Neural cell (in vitro differentiated cells): Measurements from ENCODE around the gene DSCAM.

Source experiments
- CTCF ChIP-seq: fragments of 450-650 bp; IDR thresholded peaks from 2 replicates; pipeline ENCODE4 v1.5.1; 2014; ENCODE audit warnings: antibody characterized with exemption, mild to moderate bottlenecking, moderate library complexity; ENCODE audit not compliant: poor library complexity, severe bottlenecking
- EP300 ChIP-seq: fragments of 450-650 bp; conservative IDR thresholded peaks from 2 replicates; pipeline ENCODE4 v1.6.1; 2014; ENCODE audit warnings: antibody characterized with exemption, mild to moderate bottlenecking, moderate library complexity; ENCODE audit not compliant: poor library complexity, severe bottlenecking
- EZH2 ChIP-seq: fragments of 200-600, 300-800 bp; shearing (Covaris generic), sonication (generic); IDR thresholded peaks from 2 replicates; pipeline ENCODE4 v1.6.1; 2014; ENCODE audit warnings: antibody characterized with exemption, low read length, borderline replicate concordance, mild to moderate bottlenecking; ENCODE audit not compliant: insufficient read depth, poor library complexity, severe bottlenecking
- MXI1 ChIP-seq: fragments of 450-650 bp; conservative IDR thresholded peaks from 2 replicates; pipeline ENCODE4 v1.6.1; 2014; ENCODE audit warnings: antibody characterized with exemption, mild to moderate bottlenecking; ENCODE audit not compliant: poor library complexity, severe bottlenecking
- POLR2AphosphoS5 ChIP-seq: IDR thresholded peaks from 2 replicates; pipeline ENCODE4 v1.6.1; 2012
- RAD21 ChIP-seq: fragments of 450-650 bp; conservative IDR thresholded peaks from 2 replicates; pipeline ENCODE4 v1.6.1; 2014; ENCODE audit warnings: antibody characterized with exemption, mild to moderate bottlenecking, moderate library complexity
- SMC3 ChIP-seq: fragments of 450-650 bp; conservative IDR thresholded peaks from 2 replicates; pipeline ENCODE4 v1.6.1; 2014; ENCODE audit warnings: antibody characterized with exemption, mild to moderate bottlenecking, moderate library complexity; ENCODE audit not compliant: poor library complexity
- TAF1 ChIP-seq: IDR thresholded peaks from 2 replicates; pipeline ENCODE4 v1.6.1; 2012; ENCODE audit warnings: low read depth
- TF ChIP-seq, protein P1 (sequence below): IDR thresholded peaks from 2 replicates; pipeline ENCODE4 v1.6.1; 2012; ENCODE audit warnings: borderline replicate concordance

DNA sequence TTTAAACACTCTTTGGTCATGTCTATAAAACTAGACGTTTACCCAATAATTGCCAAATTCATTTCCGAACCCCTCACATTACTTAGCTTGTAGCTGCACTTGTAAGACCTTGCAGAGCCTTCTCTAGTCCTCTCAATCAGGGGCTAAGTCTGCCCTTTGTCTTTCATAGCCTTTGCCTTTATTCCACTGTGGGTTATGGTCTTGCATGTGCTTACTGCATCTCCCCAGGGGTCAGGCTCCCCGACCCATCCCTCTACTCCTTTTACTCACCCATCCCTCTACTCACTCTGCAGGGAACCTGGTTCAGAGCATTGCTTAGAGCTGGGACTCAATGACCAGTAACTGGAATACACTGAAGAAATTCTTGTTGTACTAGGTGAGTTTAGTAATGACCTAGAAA, 744.3 kb downstream of the DSCAM start:
- TF ChIP-seq CTCF (no peak), POLR2AphosphoS5 (no peak), EZH2 (no peak), TAF1 (no peak), EP300 (no peak), SMC3 (no peak), MXI1 (no peak), RAD21 (no peak)
- TF ChIP-seq, protein P1, sequence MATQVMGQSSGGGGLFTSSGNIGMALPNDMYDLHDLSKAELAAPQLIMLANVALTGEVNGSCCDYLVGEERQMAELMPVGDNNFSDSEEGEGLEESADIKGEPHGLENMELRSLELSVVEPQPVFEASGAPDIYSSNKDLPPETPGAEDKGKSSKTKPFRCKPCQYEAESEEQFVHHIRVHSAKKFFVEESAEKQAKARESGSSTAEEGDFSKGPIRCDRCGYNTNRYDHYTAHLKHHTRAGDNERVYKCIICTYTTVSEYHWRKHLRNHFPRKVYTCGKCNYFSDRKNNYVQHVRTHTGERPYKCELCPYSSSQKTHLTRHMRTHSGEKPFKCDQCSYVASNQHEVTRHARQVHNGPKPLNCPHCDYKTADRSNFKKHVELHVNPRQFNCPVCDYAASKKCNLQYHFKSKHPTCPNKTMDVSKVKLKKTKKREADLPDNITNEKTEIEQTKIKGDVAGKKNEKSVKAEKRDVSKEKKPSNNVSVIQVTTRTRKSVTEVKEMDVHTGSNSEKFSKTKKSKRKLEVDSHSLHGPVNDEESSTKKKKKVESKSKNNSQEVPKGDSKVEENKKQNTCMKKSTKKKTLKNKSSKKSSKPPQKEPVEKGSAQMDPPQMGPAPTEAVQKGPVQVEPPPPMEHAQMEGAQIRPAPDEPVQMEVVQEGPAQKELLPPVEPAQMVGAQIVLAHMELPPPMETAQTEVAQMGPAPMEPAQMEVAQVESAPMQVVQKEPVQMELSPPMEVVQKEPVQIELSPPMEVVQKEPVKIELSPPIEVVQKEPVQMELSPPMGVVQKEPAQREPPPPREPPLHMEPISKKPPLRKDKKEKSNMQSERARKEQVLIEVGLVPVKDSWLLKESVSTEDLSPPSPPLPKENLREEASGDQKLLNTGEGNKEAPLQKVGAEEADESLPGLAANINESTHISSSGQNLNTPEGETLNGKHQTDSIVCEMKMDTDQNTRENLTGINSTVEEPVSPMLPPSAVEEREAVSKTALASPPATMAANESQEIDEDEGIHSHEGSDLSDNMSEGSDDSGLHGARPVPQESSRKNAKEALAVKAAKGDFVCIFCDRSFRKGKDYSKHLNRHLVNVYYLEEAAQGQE: no peak
